GM23338 (cell line): ENCODE measurements around the gene CIZ1. TPM values are rescaled to one million over a fixed set of nuclear protein-coding genes. Genes with fewer than 3 reads are reported as not detected.

ENCODE experiments used
- ATAC-seq: fragments of 200-7000 bp; cut with Tn5 transposase; 3 replicates; pipeline ENCODE4 v1.9.1; 2020
- DNase-seq: peaks from one replicate; pipeline ENCODE4 v3.0.0-alpha.2; 2015; ENCODE audit warnings: low spot score
- H2AFZ ChIP-seq: fragments of 200-600 bp; sonication (generic); 2 replicates; pipeline ENCODE4 v1.8.0; 2016; ENCODE audit warnings: antibody characterized with exemption, mild to moderate bottlenecking, moderate library complexity
- H3F3A ChIP-seq: fragments of 200-600 bp; sonication (generic); replicated peaks from 2 replicates; pipeline ENCODE4 v1.8.0; 2017; ENCODE audit warnings: antibody characterized with exemption, mixed run types, low read depth
- H3K27ac ChIP-seq: fragments of 200-600 bp; sonication (generic); 2 replicates; pipeline ENCODE4 v1.6.1; 2016; ENCODE audit warnings: low read depth
- H3K27me3 ChIP-seq: fragments of 200-600 bp; sonication (generic); 2 replicates; pipeline ENCODE4 v1.8.0; 2016; ENCODE audit warnings: mild to moderate bottlenecking, mixed run types, moderate library complexity; ENCODE audit not compliant: insufficient read depth
- H3K36me3 ChIP-seq: fragments of 200-600 bp; sonication (generic); 2 replicates; pipeline ENCODE4 v1.8.0; 2016; ENCODE audit warnings: mild to moderate bottlenecking; ENCODE audit not compliant: insufficient read depth
- H3K4me1 ChIP-seq: fragments of 200-600 bp; sonication (generic); 2 replicates; pipeline ENCODE4 v1.8.0; 2016; ENCODE audit warnings: mild to moderate bottlenecking, moderate library complexity; ENCODE audit not compliant: insufficient read depth
- H3K4me2 ChIP-seq: fragments of 200-600 bp; sonication (generic); 2 replicates; pipeline ENCODE4 v1.7.1; 2017; ENCODE audit warnings: mixed run types
- H3K4me3 ChIP-seq: fragments of 200-600 bp; sonication (generic); 2 replicates; pipeline ENCODE4 v1.6.1; 2016; ENCODE audit warnings: mixed run types
- H3K79me2 ChIP-seq: fragments of 200-600 bp; sonication (generic); replicated peaks from 2 replicates; pipeline ENCODE4 v1.8.0; 2017; ENCODE audit warnings: mild to moderate bottlenecking; ENCODE audit not compliant: insufficient read depth
- H3K9me2 ChIP-seq: fragments of 200-600 bp; sonication (generic); 2 replicates; pipeline ENCODE4 v1.8.0; 2017; ENCODE audit not compliant: insufficient read depth
- H4K20me1 ChIP-seq: fragments of 200-600 bp; sonication (generic); replicated peaks from 2 replicates; pipeline ENCODE4 v1.8.0; 2017; ENCODE audit warnings: mild to moderate bottlenecking; ENCODE audit not compliant: insufficient read depth
- H3K27ac Mint-ChIP-seq: 2 replicates; pipeline ENCODE4 v1.8.0; 2020; ENCODE audit warnings: inconsistent platforms, mild to moderate bottlenecking, moderate library complexity, mixed read lengths
- H3K27me3 Mint-ChIP-seq: 3 replicates; pipeline ENCODE4 v1.8.0; 2022; ENCODE audit warnings: low read depth, mild to moderate bottlenecking, moderate library complexity, mixed read lengths, inconsistent platforms; ENCODE audit not compliant: insufficient read depth, poor library complexity
- H3K36me3 Mint-ChIP-seq: 3 replicates; pipeline ENCODE4 v1.8.0; 2021; ENCODE audit warnings: low read depth, mild to moderate bottlenecking, inconsistent platforms, moderate library complexity, mixed read lengths
- H3K4me1 Mint-ChIP-seq: 3 replicates; pipeline ENCODE4 v1.8.0; 2020; ENCODE audit warnings: mild to moderate bottlenecking, inconsistent platforms, mixed read lengths
- H3K4me3 Mint-ChIP-seq: 3 replicates; pipeline ENCODE4 v1.8.0; 2021; ENCODE audit warnings: moderate library complexity, mild to moderate bottlenecking, inconsistent platforms, mixed read lengths
- H3K9me3 Mint-ChIP-seq: 3 replicates; pipeline ENCODE4 v1.8.0; 2020; ENCODE audit warnings: moderate library complexity, mild to moderate bottlenecking, inconsistent platforms, mixed read lengths
- CREB1 ChIP-seq: fragments of 250-450 bp; sonication (Bioruptor Pico); IDR thresholded peaks from 2 replicates; pipeline ENCODE4 v1.5.0; 2020; ENCODE audit warnings: low read depth, mild to moderate bottlenecking, moderate library complexity
- EZH2 ChIP-seq: fragments of 200-600 bp; sonication (generic); IDR thresholded peaks from one replicate; pipeline ENCODE4 v1.8.0; 2017; ENCODE audit warnings: antibody characterized with exemption, mild to moderate bottlenecking, low read depth; ENCODE audit not compliant: unreplicated experiment
- EZH2phosphoT487 ChIP-seq: fragments of 200-600 bp; sonication (generic); IDR thresholded peaks from one replicate; pipeline ENCODE4 v1.8.1; 2018; ENCODE audit warnings: antibody characterized with exemption; ENCODE audit not compliant: unreplicated experiment
- JUNB ChIP-seq: IDR thresholded peaks from one replicate; pipeline ENCODE4 v1.6.1; 2016; ENCODE audit warnings: antibody characterized with exemption; ENCODE audit not compliant: unreplicated experiment
- NANOG ChIP-seq: IDR thresholded peaks from 2 replicates; pipeline ENCODE4 v1.6.1; 2016; ENCODE audit warnings: antibody characterized with exemption, borderline replicate concordance
- POLR2AphosphoS5 ChIP-seq: IDR thresholded peaks from 2 replicates; pipeline ENCODE4 v1.6.1; 2016; ENCODE audit warnings: antibody characterized with exemption, low read depth
- STAT1 ChIP-seq: IDR thresholded peaks from one replicate; pipeline ENCODE4 v1.6.1; 2016; ENCODE audit warnings: antibody characterized with exemption; ENCODE audit not compliant: unreplicated experiment
- ZNF114 ChIP-seq: fragments of 250-450 bp; sonication (Bioruptor Pico); IDR thresholded peaks from 2 replicates; pipeline ENCODE4 v1.5.0; 2020; ENCODE audit warnings: mild to moderate bottlenecking, moderate library complexity
- ZNF331 ChIP-seq: fragments of 250-450 bp; sonication (Bioruptor Pico); IDR thresholded peaks from 2 replicates; pipeline ENCODE4 v1.5.0; 2020; ENCODE audit warnings: low read depth, mild to moderate bottlenecking, moderate library complexity
- polyA plus RNA-seq: library from polyadenylated mRNA; unstranded; fragments of >200 nt; fragmentation: Nextera tagmentation; extraction: Ambion mirVana; gene quantifications from 2 replicates; pipeline ENCODE4 v1.2.1, GENCODE V29; 2016
- total RNA-seq: library from RNA; depleted of rRNA; stranded (reverse); fragments of >200 nt; shearing (Covaris generic); gene quantifications from 2 replicates; pipeline ENCODE4 v1.2.3, GENCODE V29; 2014
- TF ChIP-seq, protein P1 (sequence below): fragments of 250-450 bp; sonication (Bioruptor Pico); IDR thresholded peaks from 2 replicates; pipeline ENCODE4 v1.5.0; 2020; ENCODE audit warnings: mild to moderate bottlenecking, moderate library complexity
- TF ChIP-seq, protein P2 (sequence below): IDR thresholded peaks from one replicate; pipeline ENCODE4 v1.6.1; 2018; ENCODE audit warnings: antibody characterized with exemption; ENCODE audit not compliant: unreplicated experiment
- TF ChIP-seq, protein P3 (sequence below): IDR thresholded peaks from 2 replicates; pipeline ENCODE4 v1.6.1; 2016; ENCODE audit warnings: antibody characterized with exemption
- TF ChIP-seq, protein P4 (sequence below), 2 experiments: fragments of 200-600 bp in 1 of 2; sonication (generic) in 1 of 2; conservative IDR thresholded peaks; 2 replicates each; pipeline versions ENCODE4 v1.5.1 to v1.6.1; 2016 to 2017; ENCODE audit warnings: antibody characterized with exemption in 2 of 2, low read depth in 2 of 2, mild to moderate bottlenecking in 2 of 2, moderate library complexity in 1 of 2

The CIZ1 gene
- total and polyA plus RNA-seq, 2 experiments from 2014 or later: 49.6 to 61.4 TPM

DNA sequence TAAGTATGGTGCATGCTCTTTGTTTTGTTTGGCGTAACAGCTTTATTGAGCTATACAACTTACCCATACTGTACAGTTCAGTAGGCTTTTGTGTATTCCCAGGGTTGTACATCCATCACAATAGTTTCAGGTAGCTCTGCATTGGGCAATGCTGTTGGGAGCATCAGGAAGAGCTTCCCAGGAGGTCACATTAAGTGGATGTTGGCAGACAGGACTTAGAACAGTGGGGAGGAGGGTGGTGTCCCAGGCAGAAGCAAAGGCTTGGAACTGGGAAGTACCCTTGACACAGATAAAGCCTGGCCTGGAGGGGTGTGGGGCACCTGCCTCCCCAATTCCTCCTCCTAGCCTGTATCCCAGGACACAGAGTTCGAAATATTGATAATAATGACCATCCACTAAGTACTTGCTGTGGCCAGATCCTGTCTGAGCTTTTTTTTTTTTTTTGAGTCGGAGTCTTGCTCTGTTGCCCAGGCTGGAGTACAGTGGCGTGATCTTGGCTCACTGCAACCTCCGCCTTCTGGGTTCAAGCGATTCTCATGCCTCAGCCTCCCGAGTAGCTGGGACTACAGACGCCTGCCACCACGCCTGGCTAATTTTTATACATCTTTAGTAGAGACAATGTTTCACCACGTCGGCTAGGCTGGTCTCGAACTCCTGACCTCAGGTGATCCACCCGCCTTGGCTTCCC is 30.0 kb downstream of the CIZ1 start:
- H3K4me3 ChIP-seq: peak overlapping the region; percentile 94
- H3K27ac Mint-ChIP-seq: no peak overlapping the region

More for the DNA sequence above, 30.0 kb downstream of the CIZ1 start:
- Mint-ChIP-seq H3K4me3 (peak overlapping the region; percentile 76), H3K36me3 (peaks cover 24% of the 10 kb centered on the region), H3K9me3 (no peaks in the 10 kb centered on the region), H3K4me1 (peaks cover 4% of the 10 kb centered on the region; the same call in 2 of the 3 replicates), H3K27me3 (peaks cover 3% of the 10 kb centered on the region)
- peaks cover 4% of the 10 kb centered on the region; the same call in 1 of the 2 replicates for H3F3A ChIP-seq
- no peak overlapping the region for H3K27ac ChIP-seq
- H3K4me2 ChIP-seq: peak overlapping the region; percentile 94
- no peaks in the 10 kb centered on the region for H3K9me2 ChIP-seq
- ATAC-seq (no peak), DNase-seq (no peak)
- TF ChIP-seq EZH2phosphoT487: no peak
- no peak for TF ChIP-seq ZNF114 (CRISPR knock-in tag)
- TF ChIP-seq, protein P1, sequence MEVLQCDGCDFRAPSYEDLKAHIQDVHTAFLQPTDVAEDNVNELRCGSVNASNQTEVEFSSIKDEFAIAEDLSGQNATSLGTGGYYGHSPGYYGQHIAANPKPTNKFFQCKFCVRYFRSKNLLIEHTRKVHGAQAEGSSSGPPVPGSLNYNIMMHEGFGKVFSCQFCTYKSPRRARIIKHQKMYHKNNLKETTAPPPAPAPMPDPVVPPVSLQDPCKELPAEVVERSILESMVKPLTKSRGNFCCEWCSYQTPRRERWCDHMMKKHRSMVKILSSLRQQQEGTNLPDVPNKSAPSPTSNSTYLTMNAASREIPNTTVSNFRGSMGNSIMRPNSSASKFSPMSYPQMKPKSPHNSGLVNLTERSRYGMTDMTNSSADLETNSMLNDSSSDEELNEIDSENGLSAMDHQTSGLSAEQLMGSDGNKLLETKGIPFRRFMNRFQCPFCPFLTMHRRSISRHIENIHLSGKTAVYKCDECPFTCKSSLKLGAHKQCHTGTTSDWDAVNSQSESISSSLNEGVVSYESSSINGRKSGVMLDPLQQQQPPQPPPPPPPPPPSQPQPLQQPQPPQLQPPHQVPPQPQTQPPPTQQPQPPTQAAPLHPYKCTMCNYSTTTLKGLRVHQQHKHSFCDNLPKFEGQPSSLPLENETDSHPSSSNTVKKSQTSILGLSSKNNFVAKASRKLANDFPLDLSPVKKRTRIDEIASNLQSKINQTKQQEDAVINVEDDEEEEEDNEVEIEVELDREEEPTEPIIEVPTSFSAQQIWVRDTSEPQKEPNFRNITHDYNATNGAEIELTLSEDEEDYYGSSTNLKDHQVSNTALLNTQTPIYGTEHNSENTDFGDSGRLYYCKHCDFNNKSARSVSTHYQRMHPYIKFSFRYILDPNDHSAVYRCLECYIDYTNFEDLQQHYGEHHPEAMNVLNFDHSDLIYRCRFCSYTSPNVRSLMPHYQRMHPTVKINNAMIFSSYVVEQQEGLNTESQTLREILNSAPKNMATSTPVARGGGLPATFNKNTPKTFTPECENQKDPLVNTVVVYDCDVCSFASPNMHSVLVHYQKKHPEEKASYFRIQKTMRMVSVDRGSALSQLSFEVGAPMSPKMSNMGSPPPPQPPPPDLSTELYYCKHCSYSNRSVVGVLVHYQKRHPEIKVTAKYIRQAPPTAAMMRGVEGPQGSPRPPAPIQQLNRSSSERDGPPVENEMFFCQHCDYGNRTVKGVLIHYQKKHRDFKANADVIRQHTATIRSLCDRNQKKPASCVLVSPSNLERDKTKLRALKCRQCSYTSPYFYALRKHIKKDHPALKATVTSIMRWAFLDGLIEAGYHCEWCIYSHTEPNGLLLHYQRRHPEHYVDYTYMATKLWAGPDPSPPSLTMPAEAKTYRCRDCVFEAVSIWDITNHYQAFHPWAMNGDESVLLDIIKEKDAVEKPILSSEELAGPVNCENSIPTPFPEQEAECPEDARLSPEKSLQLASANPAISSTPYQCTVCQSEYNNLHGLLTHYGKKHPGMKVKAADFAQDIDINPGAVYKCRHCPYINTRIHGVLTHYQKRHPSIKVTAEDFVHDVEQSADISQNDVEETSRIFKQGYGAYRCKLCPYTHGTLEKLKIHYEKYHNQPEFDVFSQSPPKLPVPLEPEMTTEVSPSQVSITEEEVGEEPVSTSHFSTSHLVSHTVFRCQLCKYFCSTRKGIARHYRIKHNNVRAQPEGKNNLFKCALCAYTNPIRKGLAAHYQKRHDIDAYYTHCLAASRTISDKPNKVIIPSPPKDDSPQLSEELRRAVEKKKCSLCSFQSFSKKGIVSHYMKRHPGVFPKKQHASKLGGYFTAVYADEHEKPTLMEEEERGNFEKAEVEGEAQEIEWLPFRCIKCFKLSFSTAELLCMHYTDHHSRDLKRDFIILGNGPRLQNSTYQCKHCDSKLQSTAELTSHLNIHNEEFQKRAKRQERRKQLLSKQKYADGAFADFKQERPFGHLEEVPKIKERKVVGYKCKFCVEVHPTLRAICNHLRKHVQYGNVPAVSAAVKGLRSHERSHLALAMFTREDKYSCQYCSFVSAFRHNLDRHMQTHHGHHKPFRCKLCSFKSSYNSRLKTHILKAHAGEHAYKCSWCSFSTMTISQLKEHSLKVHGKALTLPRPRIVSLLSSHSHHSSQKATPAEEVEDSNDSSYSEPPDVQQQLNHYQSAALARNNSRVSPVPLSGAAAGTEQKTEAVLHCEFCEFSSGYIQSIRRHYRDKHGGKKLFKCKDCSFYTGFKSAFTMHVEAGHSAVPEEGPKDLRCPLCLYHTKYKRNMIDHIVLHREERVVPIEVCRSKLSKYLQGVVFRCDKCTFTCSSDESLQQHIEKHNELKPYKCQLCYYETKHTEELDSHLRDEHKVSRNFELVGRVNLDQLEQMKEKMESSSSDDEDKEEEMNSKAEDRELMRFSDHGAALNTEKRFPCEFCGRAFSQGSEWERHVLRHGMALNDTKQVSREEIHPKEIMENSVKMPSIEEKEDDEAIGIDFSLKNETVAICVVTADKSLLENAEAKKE: no peak
- TF ChIP-seq STAT1: no peak
- no peak for TF ChIP-seq EZH2
- TF ChIP-seq CREB1 (CRISPR knock-in tag): no peak
- no peak for TF ChIP-seq POLR2AphosphoS5
- no peak for TF ChIP-seq JUNB
- TF ChIP-seq, protein P2, sequence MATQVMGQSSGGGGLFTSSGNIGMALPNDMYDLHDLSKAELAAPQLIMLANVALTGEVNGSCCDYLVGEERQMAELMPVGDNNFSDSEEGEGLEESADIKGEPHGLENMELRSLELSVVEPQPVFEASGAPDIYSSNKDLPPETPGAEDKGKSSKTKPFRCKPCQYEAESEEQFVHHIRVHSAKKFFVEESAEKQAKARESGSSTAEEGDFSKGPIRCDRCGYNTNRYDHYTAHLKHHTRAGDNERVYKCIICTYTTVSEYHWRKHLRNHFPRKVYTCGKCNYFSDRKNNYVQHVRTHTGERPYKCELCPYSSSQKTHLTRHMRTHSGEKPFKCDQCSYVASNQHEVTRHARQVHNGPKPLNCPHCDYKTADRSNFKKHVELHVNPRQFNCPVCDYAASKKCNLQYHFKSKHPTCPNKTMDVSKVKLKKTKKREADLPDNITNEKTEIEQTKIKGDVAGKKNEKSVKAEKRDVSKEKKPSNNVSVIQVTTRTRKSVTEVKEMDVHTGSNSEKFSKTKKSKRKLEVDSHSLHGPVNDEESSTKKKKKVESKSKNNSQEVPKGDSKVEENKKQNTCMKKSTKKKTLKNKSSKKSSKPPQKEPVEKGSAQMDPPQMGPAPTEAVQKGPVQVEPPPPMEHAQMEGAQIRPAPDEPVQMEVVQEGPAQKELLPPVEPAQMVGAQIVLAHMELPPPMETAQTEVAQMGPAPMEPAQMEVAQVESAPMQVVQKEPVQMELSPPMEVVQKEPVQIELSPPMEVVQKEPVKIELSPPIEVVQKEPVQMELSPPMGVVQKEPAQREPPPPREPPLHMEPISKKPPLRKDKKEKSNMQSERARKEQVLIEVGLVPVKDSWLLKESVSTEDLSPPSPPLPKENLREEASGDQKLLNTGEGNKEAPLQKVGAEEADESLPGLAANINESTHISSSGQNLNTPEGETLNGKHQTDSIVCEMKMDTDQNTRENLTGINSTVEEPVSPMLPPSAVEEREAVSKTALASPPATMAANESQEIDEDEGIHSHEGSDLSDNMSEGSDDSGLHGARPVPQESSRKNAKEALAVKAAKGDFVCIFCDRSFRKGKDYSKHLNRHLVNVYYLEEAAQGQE: no peak
- TF ChIP-seq, protein P3, sequence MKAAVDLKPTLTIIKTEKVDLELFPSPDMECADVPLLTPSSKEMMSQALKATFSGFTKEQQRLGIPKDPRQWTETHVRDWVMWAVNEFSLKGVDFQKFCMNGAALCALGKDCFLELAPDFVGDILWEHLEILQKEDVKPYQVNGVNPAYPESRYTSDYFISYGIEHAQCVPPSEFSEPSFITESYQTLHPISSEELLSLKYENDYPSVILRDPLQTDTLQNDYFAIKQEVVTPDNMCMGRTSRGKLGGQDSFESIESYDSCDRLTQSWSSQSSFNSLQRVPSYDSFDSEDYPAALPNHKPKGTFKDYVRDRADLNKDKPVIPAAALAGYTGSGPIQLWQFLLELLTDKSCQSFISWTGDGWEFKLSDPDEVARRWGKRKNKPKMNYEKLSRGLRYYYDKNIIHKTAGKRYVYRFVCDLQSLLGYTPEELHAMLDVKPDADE: no peak
- no peak for TF ChIP-seq NANOG
- TF ChIP-seq ZNF331: no peak
- TF ChIP-seq, protein P4, sequence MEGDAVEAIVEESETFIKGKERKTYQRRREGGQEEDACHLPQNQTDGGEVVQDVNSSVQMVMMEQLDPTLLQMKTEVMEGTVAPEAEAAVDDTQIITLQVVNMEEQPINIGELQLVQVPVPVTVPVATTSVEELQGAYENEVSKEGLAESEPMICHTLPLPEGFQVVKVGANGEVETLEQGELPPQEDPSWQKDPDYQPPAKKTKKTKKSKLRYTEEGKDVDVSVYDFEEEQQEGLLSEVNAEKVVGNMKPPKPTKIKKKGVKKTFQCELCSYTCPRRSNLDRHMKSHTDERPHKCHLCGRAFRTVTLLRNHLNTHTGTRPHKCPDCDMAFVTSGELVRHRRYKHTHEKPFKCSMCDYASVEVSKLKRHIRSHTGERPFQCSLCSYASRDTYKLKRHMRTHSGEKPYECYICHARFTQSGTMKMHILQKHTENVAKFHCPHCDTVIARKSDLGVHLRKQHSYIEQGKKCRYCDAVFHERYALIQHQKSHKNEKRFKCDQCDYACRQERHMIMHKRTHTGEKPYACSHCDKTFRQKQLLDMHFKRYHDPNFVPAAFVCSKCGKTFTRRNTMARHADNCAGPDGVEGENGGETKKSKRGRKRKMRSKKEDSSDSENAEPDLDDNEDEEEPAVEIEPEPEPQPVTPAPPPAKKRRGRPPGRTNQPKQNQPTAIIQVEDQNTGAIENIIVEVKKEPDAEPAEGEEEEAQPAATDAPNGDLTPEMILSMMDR (conservative IDR thresholded peaks at IDR 0.05; ENCODE audit: low read depth in 2 of 2): no peak
- 0 out of 2 replicates have a peak, but pooled peaks cover 5% of the 10 kb centered on the region for H4K20me1 ChIP-seq
- no peaks in the 10 kb centered on the region for H3K27me3 ChIP-seq
- H3K79me2 ChIP-seq: no peaks in the 10 kb centered on the region
- no peak overlapping the region for H2AFZ ChIP-seq
- peaks cover 4% of the 10 kb centered on the region; the same call in 1 of the 2 replicates for H3K4me1 ChIP-seq
- no peaks in the 10 kb centered on the region for H3K36me3 ChIP-seq
